GM23338 (cell line): ENCODE results near the gene TIMM10. TPM values are rescaled to one million over a fixed set of nuclear protein-coding genes. Genes with fewer than 3 reads are reported as not detected.

Source experiments
- polyA plus RNA-seq: library from polyadenylated mRNA; unstranded; fragments of >200 nt; fragmentation: Nextera tagmentation; extraction: Ambion mirVana; gene quantifications from 2 replicates; pipeline ENCODE4 v1.2.1, GENCODE V29; 2016
- small RNA-seq: library from RNA; depleted of rRNA; stranded (forward); fragments of <200 nt; gene quantifications from one replicate; pipeline ENCODE3, GENCODE V24; 2014; ENCODE audit warnings: low replicate concordance
- total RNA-seq: library from RNA; depleted of rRNA; stranded (reverse); fragments of >200 nt; shearing (Covaris generic); gene quantifications from 2 replicates; pipeline ENCODE4 v1.2.3, GENCODE V29; 2014; rRNA removed
- TF ChIP-seq, protein P1 (sequence below): IDR thresholded peaks from one replicate; pipeline ENCODE4 v1.6.1; 2018; ENCODE audit warnings: antibody characterized with exemption; ENCODE audit not compliant: unreplicated experiment

Gene TIMM10
- total and polyA plus RNA-seq, 2 experiments from 2014 or later = 59.1 to 194 TPM

DNA sequence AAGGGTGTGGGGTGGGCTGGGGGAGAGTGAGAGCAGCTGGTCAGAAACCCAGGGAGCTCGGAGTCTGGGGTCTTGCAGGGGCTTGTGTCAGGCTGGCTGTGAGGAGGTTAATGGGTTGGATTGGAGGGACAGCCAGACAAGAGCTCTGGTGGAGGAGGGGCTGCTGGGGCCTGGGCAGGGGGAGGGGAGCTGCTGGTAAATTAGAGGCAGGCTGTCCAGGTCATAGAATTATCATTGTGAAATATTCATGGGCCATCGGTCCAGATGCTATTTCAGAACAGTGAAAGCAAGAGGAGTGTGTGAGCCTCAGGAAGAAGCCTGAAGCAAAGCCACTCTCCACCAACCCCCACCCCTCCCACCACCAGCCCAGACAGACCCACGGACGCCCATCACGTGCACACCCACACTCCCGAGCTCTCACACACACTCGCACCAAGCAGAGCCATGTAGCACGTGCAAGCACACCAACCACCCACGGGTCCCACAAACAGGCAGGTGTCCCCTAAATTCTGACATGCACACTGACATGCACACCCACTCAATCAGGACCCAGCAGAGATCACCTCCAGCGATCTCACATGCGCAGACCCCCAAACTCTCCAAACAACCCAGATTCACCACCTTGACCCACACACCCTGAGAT, 51.4 kb downstream of the TIMM10 start (continued):
- TF ChIP-seq, protein P1, sequence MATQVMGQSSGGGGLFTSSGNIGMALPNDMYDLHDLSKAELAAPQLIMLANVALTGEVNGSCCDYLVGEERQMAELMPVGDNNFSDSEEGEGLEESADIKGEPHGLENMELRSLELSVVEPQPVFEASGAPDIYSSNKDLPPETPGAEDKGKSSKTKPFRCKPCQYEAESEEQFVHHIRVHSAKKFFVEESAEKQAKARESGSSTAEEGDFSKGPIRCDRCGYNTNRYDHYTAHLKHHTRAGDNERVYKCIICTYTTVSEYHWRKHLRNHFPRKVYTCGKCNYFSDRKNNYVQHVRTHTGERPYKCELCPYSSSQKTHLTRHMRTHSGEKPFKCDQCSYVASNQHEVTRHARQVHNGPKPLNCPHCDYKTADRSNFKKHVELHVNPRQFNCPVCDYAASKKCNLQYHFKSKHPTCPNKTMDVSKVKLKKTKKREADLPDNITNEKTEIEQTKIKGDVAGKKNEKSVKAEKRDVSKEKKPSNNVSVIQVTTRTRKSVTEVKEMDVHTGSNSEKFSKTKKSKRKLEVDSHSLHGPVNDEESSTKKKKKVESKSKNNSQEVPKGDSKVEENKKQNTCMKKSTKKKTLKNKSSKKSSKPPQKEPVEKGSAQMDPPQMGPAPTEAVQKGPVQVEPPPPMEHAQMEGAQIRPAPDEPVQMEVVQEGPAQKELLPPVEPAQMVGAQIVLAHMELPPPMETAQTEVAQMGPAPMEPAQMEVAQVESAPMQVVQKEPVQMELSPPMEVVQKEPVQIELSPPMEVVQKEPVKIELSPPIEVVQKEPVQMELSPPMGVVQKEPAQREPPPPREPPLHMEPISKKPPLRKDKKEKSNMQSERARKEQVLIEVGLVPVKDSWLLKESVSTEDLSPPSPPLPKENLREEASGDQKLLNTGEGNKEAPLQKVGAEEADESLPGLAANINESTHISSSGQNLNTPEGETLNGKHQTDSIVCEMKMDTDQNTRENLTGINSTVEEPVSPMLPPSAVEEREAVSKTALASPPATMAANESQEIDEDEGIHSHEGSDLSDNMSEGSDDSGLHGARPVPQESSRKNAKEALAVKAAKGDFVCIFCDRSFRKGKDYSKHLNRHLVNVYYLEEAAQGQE = no peak

Small RNA genes lying within 50 kb of the gene (small RNA-seq; reads per million reads assigned to genes)
- not detected for gene RN7SL605P

Other genes with a start within 250 kb of the TIMM10 start
- gene TNKS1BP1, start 205.8 kb downstream of the TIMM10 start, total RNA-seq = 61.0 and 72.2 TPM in 2 replicates
- 64.2 and 72.9 TPM in 2 replicates for gene TNKS1BP1, start 205.8 kb downstream of the TIMM10 start, polyA plus RNA-seq
- gene SSRP1, start 194.9 kb downstream of the TIMM10 start, total RNA-seq = 210 and 216 TPM in 2 replicates
- gene SSRP1, start 194.9 kb downstream of the TIMM10 start, polyA plus RNA-seq = 205 and 225 TPM in 2 replicates
- 0.35 TPM in 1 of 2 replicates, not detected in the other for gene P2RX3, start 192.4 kb downstream of the TIMM10 start, total RNA-seq
- 0.15 and 0.23 TPM in 2 replicates for gene P2RX3, start 192.4 kb downstream of the TIMM10 start, polyA plus RNA-seq
- not detected in 2 replicates for gene PRG3, start 149.6 kb downstream of the TIMM10 start, total RNA-seq
- gene PRG3, start 149.6 kb downstream of the TIMM10 start, polyA plus RNA-seq = not detected in 2 replicates
- not detected in 2 replicates for gene PRG2, start 140.1 kb downstream of the TIMM10 start, total RNA-seq
- not detected in 2 replicates for gene PRG2, start 140.1 kb downstream of the TIMM10 start, polyA plus RNA-seq
- gene SLC43A3, start 103.6 kb downstream of the TIMM10 start, total RNA-seq = 23.7 and 24.8 TPM in 2 replicates
- 11.5 and 14.3 TPM in 2 replicates for gene SLC43A3, start 103.6 kb downstream of the TIMM10 start, polyA plus RNA-seq
- gene RTN4RL2, start 70.2 kb downstream of the TIMM10 start, total RNA-seq = 15.9 and 16.1 TPM in 2 replicates
- 13.1 and 13.9 TPM in 2 replicates for gene RTN4RL2, start 70.2 kb downstream of the TIMM10 start, polyA plus RNA-seq
- gene SLC43A1, start 15.1 kb downstream of the TIMM10 start, total RNA-seq = 49.7 and 49.8 TPM in 2 replicates
- gene SLC43A1, start 15.1 kb downstream of the TIMM10 start, polyA plus RNA-seq = 19.6 and 19.7 TPM in 2 replicates
- 0.31 TPM in 1 of 2 replicates, not detected in the other for gene SMTNL1, start 6.8 kb upstream of the TIMM10 start, total RNA-seq
- gene SMTNL1, start 6.8 kb upstream of the TIMM10 start, polyA plus RNA-seq = 0.14 and 0.70 TPM in 2 replicates
- gene UBE2L6, start 36.9 kb upstream of the TIMM10 start, total RNA-seq = 42.2 and 52.0 TPM in 2 replicates
- 46.0 and 46.5 TPM in 2 replicates for gene UBE2L6, start 36.9 kb upstream of the TIMM10 start, polyA plus RNA-seq
- 40.8 and 42.3 TPM in 2 replicates for gene SERPING1, start 66.9 kb upstream of the TIMM10 start, total RNA-seq
- 49.8 and 54.7 TPM in 2 replicates for gene SERPING1, start 66.9 kb upstream of the TIMM10 start, polyA plus RNA-seq
- gene YPEL4, start 119.2 kb upstream of the TIMM10 start, total RNA-seq = 0.82 TPM in 1 of 2 replicates, not detected in the other
- 1.1 and 1.2 TPM in 2 replicates for gene YPEL4, start 119.2 kb upstream of the TIMM10 start, polyA plus RNA-seq
- gene CLP1, start 127.0 kb upstream of the TIMM10 start, total RNA-seq = 25.2 and 25.4 TPM in 2 replicates
- 14.4 and 16.8 TPM in 2 replicates for gene CLP1, start 127.0 kb upstream of the TIMM10 start, polyA plus RNA-seq
- 35.7 and 42.3 TPM in 2 replicates for gene ZDHHC5, start 137.4 kb upstream of the TIMM10 start, total RNA-seq
- gene ZDHHC5, start 137.4 kb upstream of the TIMM10 start, polyA plus RNA-seq = 15.7 and 16.9 TPM in 2 replicates
- 15.2 and 17.7 TPM in 2 replicates for gene MED19, start 181.5 kb upstream of the TIMM10 start, total RNA-seq
- 64.2 and 64.9 TPM in 2 replicates for gene MED19, start 181.5 kb upstream of the TIMM10 start, polyA plus RNA-seq
- 61.1 and 69.3 TPM in 2 replicates for gene TMX2, start 181.8 kb upstream of the TIMM10 start, total RNA-seq
- 56.0 and 59.2 TPM in 2 replicates for gene TMX2, start 181.8 kb upstream of the TIMM10 start, polyA plus RNA-seq
- gene SELENOH, start 210.7 kb upstream of the TIMM10 start, total RNA-seq = 282 and 311 TPM in 2 replicates
- gene SELENOH, start 210.7 kb upstream of the TIMM10 start, polyA plus RNA-seq = 363 and 379 TPM in 2 replicates
- 0.08 TPM in 1 of 2 replicates, not detected in the other for gene BTBD18, start 221.1 kb upstream of the TIMM10 start, total RNA-seq
- 0.29 and 0.31 TPM in 2 replicates for gene BTBD18, start 221.1 kb upstream of the TIMM10 start, polyA plus RNA-seq
- 136 and 148 TPM in 2 replicates for gene CTNND1, start 231.0 kb upstream of the TIMM10 start, total RNA-seq
- 37.0 and 39.1 TPM in 2 replicates for gene CTNND1, start 231.0 kb upstream of the TIMM10 start, polyA plus RNA-seq